HepG2 (cell line): Measurements from ENCODE around the gene NBPF8.
"Not testable (repeated sequence)": the region's sequence is repeated elsewhere in the genome, so short reads cannot be mapped to it uniquely, and the experiment has no call there.

ENCODE experiments used
- EED ChIP-seq: sonication (generic); formaldehyde crosslinking; IDR thresholded peaks from 2 replicates; pipeline ENCODE4 v1.5.0; 2020; ENCODE audit warnings: mild to moderate bottlenecking, missing genetic modification reagents
- NFATC3 ChIP-seq: sonication (generic); formaldehyde crosslinking; IDR thresholded peaks from 2 replicates; pipeline ENCODE4 v1.5.1; 2020; ENCODE audit warnings: mild to moderate bottlenecking, missing genetic modification reagents
- SSRP1 ChIP-seq: IDR thresholded peaks from 2 replicates; pipeline ENCODE4 v1.6.1; 2016; ENCODE audit warnings: control low read depth
- ZNF230 ChIP-seq: sonication (generic); formaldehyde crosslinking; IDR thresholded peaks from 2 replicates; pipeline ENCODE4 v1.4.0; 2020; ENCODE audit warnings: mild to moderate bottlenecking, missing genetic modification reagents
- TF ChIP-seq, protein P1 (sequence below): sonication (generic); formaldehyde crosslinking; IDR thresholded peaks from 2 replicates; pipeline ENCODE4 v1.4.0; 2020; ENCODE audit warnings: missing genetic modification reagents
- TF ChIP-seq, protein P2 (sequence below): sonication (generic); formaldehyde crosslinking; IDR thresholded peaks from 2 replicates; pipeline ENCODE4 v1.5.0; 2020; ENCODE audit warnings: mild to moderate bottlenecking, missing genetic modification reagents, moderate library complexity
- TF ChIP-seq, protein P3 (sequence below): sonication (generic); formaldehyde crosslinking; IDR thresholded peaks from 2 replicates; pipeline ENCODE4 v1.4.0; 2020; ENCODE audit warnings: mild to moderate bottlenecking, missing genetic modification reagents

DNA sequence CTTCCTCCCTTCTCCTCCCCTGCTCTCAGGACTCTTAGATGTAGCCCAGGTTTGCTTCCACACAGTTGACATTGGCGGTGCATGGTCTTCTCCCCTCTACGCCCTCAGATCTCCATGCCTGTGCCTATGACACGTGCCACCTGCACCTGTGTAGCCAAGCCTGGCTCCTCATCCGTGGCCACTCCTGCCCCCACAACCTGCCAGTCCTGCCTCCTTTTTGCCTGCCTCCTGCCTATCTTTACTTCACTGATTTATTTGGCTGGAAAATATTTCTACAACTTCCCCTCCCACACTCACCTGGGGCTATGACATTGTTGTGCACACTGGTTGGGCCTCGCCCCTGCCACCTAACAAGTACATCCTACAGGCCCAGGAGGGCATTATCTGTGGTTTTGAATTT, 28.2 kb upstream of the NBPF8 start:
- TF ChIP-seq, protein P1, sequence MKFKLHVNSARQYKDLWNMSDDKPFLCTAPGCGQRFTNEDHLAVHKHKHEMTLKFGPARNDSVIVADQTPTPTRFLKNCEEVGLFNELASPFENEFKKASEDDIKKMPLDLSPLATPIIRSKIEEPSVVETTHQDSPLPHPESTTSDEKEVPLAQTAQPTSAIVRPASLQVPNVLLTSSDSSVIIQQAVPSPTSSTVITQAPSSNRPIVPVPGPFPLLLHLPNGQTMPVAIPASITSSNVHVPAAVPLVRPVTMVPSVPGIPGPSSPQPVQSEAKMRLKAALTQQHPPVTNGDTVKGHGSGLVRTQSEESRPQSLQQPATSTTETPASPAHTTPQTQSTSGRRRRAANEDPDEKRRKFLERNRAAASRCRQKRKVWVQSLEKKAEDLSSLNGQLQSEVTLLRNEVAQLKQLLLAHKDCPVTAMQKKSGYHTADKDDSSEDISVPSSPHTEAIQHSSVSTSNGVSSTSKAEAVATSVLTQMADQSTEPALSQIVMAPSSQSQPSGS (CRISPR knock-in tag) = not testable (repeated sequence)
- TF ChIP-seq, protein P2, sequence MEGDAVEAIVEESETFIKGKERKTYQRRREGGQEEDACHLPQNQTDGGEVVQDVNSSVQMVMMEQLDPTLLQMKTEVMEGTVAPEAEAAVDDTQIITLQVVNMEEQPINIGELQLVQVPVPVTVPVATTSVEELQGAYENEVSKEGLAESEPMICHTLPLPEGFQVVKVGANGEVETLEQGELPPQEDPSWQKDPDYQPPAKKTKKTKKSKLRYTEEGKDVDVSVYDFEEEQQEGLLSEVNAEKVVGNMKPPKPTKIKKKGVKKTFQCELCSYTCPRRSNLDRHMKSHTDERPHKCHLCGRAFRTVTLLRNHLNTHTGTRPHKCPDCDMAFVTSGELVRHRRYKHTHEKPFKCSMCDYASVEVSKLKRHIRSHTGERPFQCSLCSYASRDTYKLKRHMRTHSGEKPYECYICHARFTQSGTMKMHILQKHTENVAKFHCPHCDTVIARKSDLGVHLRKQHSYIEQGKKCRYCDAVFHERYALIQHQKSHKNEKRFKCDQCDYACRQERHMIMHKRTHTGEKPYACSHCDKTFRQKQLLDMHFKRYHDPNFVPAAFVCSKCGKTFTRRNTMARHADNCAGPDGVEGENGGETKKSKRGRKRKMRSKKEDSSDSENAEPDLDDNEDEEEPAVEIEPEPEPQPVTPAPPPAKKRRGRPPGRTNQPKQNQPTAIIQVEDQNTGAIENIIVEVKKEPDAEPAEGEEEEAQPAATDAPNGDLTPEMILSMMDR (CRISPR knock-in tag) = not testable (repeated sequence)
- not testable (repeated sequence) for TF ChIP-seq EED (CRISPR knock-in tag); SSRP1 (CRISPR knock-in tag); ZNF230; NFATC3 (CRISPR knock-in tag)
- TF ChIP-seq, protein P3, sequence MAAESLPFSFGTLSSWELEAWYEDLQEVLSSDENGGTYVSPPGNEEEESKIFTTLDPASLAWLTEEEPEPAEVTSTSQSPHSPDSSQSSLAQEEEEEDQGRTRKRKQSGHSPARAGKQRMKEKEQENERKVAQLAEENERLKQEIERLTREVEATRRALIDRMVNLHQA (CRISPR knock-in tag) = not testable (repeated sequence)
